BJ (cell line): Measurements from ENCODE around the gene NUP50. TPM values are rescaled to one million over a fixed set of nuclear protein-coding genes. Genes with fewer than 3 reads are reported as not detected.

Experiments
- CTCF ChIA-PET: fragments of 350-600 bp; formaldehyde crosslinking; extraction: SDS; loops from one replicate; lab custom pipeline; 2021; ENCODE audit warnings: antibody characterized with exemption, inconsistent platforms; lab: Yijun Ruan, JAX
- POLR2A ChIA-PET: fragments of 300-600 bp; sonication (Branson Sonifier 250); formaldehyde crosslinking; extraction: SDS; loops from one replicate; lab custom pipeline; 2021; ENCODE audit warnings: antibody characterized with exemption; lab: Charles Lee
- DNase-seq: peaks from one replicate; pipeline ENCODE4 v3.0.0-alpha.2; 2011; ENCODE audit warnings: low read depth
- H3K27me3 ChIP-seq: 2 replicates; pipeline ENCODE4 v1.6.0; 2011; ENCODE audit warnings: low read length; ENCODE audit not compliant: control insufficient read depth, insufficient read depth
- H3K36me3 ChIP-seq: 2 replicates; pipeline ENCODE4 v1.5.1; 2011; ENCODE audit warnings: low read length; ENCODE audit not compliant: control insufficient read depth, insufficient read depth
- H3K4me3 ChIP-seq: 2 replicates; pipeline ENCODE4 v1.5.1; 2011; ENCODE audit warnings: low read depth, mild to moderate bottlenecking, control low read depth, low read length
- CTCF ChIP-seq: IDR thresholded peaks from 2 replicates; pipeline ENCODE4 v1.5.1; 2011; ENCODE audit warnings: low read depth, mild to moderate bottlenecking, control low read depth, inconsistent platforms, low read length, moderate library complexity; ENCODE audit not compliant: insufficient read depth
- polyA plus RNA-seq: library from polyadenylated mRNA; depleted of rRNA; stranded (reverse); fragments of >200 nt; gene quantifications from 2 replicates; pipeline ENCODE4 v1.2.3, GENCODE V29; 2011

NUP50 gene
- polyA plus RNA-seq, 1 experiment: 12.4 TPM

- no peak for DNase-seq
- POLR2A ChIA-PET: no interaction called here
- peak; percentile 83 for TF ChIP-seq CTCF
- H3K27me3 ChIP-seq: no peaks in the 10 kb centered on the region
- no peak overlapping the region for H3K4me3 ChIP-seq
- H3K36me3 ChIP-seq: peaks cover 12% of the 10 kb centered on the region
- CTCF ChIA-PET: interaction anchor here (0.9 to 1.7 kb wide), 13 partner anchors 9 to 113 kb away, joined by 3 to 8 read pairs (median 3); no protein-coding TSS in a partner anchor
These were observed 45.5 kb downstream of the NUP50 start for GRCh38 chr22:45208993-45209838.

GRCh38 chr22:45210174-45210573, 46.4 kb downstream of the NUP50 start:
- POLR2A ChIA-PET: no interaction called here
- Histone ChIP-seq H3K4me3 (no peak overlapping the region), H3K36me3 (peaks cover 5% of the 10 kb centered on the region), H3K27me3 (no peaks in the 10 kb centered on the region)
- TF ChIP-seq CTCF: no peak
- DNase-seq: no peak
- CTCF ChIA-PET: interaction anchor here (0.7 to 1.8 kb wide), 7 partner anchors 11 to 235 kb away, joined by 3 to 6 read pairs (median 4); no protein-coding TSS in a partner anchor

GRCh38 chr22:45210577-45210976, 46.9 kb downstream of the NUP50 start:
- DNase-seq: no peak
- ChIA-PET POLR2A (no interaction called here), CTCF (interaction anchor here (0.7 to 1.8 kb wide), 4 partner anchors 14 to 235 kb away, joined by 3 to 4 read pairs (median 4); no protein-coding TSS in a partner anchor)
- H3K36me3 ChIP-seq: 0 out of 2 replicates have a peak, but pooled peaks cover 3% of the 10 kb centered on the region
- no peak overlapping the region; the same call in 1 of the 2 replicates for H3K4me3 ChIP-seq
- H3K27me3 ChIP-seq: no peaks in the 10 kb centered on the region
- TF ChIP-seq CTCF: no peak

- H3K27me3 ChIP-seq: no peaks in the 10 kb centered on the region
- peak; percentile 86 for DNase-seq
- no peak overlapping the region; the same call in none of the 2 replicates for H3K4me3 ChIP-seq
- H3K36me3 ChIP-seq: 0 out of 2 replicates have a peak, but pooled peaks cover 3% of the 10 kb centered on the region
- ChIA-PET POLR2A (no interaction called here), CTCF (interaction anchor here (1.0 to 1.8 kb wide), 3 partner anchors 53 to 115 kb away, joined by 3 to 4 read pairs (median 3); no protein-coding TSS in a partner anchor)
- no peak for TF ChIP-seq CTCF
These were observed 47.3 kb downstream of the NUP50 start for GRCh38 chr22:45210991-45211390.

- Histone ChIP-seq H3K36me3 (0 out of 2 replicates have a peak, but pooled peaks cover 3% of the 10 kb centered on the region), H3K4me3 (peak overlapping the region; percentile 36), H3K27me3 (no peaks in the 10 kb centered on the region)
- POLR2A ChIA-PET: no interaction called here
- no peak for TF ChIP-seq CTCF
- no peak for DNase-seq
- CTCF ChIA-PET: interaction anchor here (1.0 to 1.8 kb wide), 4 partner anchors 24 to 115 kb away, joined by 3 to 4 read pairs (median 4); no protein-coding TSS in a partner anchor
These were observed 47.7 kb downstream of the NUP50 start for GRCh38 chr22:45211435-45211834.
